ENCODE measurements around the gene EFEMP2. TPM values are rescaled to one million over a fixed set of nuclear protein-coding genes. Genes with fewer than 3 reads are reported as not detected.
"Not testable (repeated sequence)": the region's sequence is repeated elsewhere in the genome, so short reads cannot be mapped to it uniquely, and the experiment has no call there.

EFEMP2 gene
- total RNA-seq, 1 donor from 2014 or later: 35.0 TPM

DNA sequence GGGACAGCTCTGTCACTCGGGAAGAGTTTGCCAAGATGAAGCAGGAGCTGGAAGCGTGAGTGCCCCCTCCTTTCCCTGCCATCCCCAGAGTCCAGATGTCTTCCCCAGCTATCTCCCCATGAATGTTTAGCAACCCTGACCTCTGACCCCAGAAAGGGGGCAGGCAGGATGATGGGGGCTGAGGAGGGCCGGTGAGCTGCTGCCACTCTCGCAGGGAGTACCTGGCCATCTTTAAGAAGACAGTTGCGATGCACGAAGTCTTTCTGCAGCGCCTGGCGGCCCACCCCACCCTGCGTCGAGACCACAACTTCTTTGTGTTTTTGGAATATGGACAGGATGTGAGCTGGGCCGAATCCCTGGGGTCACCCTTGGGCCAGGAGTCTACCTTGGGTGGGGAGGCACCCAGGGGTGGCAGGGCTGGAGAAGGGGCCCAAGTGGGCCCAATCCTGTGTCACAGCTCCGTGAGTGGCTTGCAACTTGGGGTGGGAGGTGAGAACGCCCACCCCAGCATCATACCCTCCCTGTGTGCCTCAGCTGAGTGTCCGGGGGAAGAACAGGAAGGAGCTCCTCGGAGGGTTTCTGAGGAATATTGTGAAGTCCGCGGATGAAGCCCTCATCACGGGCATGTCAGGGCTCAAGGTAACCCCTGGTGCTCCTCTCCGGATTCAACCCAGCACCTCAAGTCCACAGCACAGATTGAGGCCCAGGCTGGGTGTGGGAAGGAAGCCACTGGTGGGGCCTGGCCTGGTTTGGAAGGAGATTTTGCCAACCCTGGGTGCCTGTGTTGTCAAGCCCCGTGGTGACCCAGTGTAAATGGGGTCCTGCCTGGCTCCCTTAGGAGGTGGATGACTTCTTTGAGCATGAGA, 22.1 kb downstream of the EFEMP2 start:
- H3K9ac ChIP-seq (ENCODE audit: low read depth in 1 of 3, low read length in 3 of 3): no peak overlapping the region
- peaks cover 39 to 47% (median 43%) of the 10 kb centered on the region in 3 donors for H3K36me3 ChIP-seq (ENCODE audit: control insufficient read depth in 3 of 3, insufficient read depth in 3 of 3, low read length in 3 of 3)
- no peak overlapping the region for H3K27ac ChIP-seq (ENCODE audit: low read depth, low read length)
- H3K4me1 ChIP-seq (ENCODE audit: control insufficient read depth in 3 of 3, insufficient read depth in 3 of 3, low read length in 3 of 3): peaks cover 1 to 9% (median 6%) of the 10 kb centered on the region in 3 donors
- H3K27me3 ChIP-seq (ENCODE audit: control insufficient read depth in 3 of 3, insufficient read depth in 3 of 3, low read length in 3 of 3): no peaks in the 10 kb centered on the region
- no peak overlapping the region for H3K4me3 ChIP-seq (ENCODE audit: low read length in 3 of 3)
- peaks cover 0 to 5% (median 0%) of the 10 kb centered on the region in 3 donors for H3K9me3 ChIP-seq (ENCODE audit: control insufficient read depth in 3 of 3, low read length in 3 of 3)

DNA sequence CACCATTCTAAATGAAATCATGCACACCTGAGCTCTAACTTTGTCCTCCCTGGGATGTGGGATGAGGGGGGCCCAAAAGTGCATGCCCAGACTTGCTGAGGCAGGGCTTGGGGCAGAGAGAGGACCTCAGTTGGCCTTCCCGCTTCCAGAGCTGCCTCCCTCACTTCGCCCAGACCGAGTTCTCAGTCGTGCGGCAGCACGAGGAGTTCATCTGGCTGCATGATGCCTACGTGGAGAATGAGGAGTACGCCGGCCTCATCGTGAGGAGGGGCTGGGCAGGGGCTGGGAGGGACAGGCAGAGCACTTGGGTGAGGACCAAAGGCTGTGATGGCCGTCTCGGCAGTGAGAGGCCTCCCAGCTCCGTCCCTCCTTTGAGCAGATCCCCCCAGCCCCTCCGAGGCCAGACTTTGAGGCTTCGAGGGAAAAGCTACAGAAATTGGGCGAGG, 22.8 kb downstream of the EFEMP2 start:
- H3K9ac ChIP-seq (ENCODE audit: low read depth in 1 of 3, low read length in 3 of 3): no peak overlapping the region
- H3K27me3 ChIP-seq (ENCODE audit: control insufficient read depth in 3 of 3, insufficient read depth in 3 of 3, low read length in 3 of 3): no peaks in the 10 kb centered on the region

DNA sequence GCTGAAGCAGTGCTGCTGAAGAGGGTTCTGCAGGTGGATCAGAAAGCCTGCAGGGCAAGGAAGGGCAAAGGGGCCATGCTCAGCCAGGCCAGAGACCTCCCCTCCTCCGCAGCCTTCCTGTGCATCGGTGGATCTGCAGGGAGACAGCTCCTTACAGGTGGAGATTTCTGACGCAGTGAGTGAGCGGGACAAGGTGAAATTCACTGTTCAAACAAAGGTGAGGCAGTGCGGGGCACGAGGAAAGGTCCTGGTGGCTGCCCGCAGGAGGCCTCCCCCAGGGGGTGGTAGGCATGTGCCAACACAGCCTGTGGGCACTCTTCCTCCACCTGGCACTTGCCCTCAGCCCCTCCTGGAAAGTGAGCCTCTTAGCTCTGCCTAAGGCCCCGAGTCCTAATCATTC, 23.2 kb downstream of the EFEMP2 start:
- H3K36me3 ChIP-seq (ENCODE audit: control insufficient read depth in 3 of 3, insufficient read depth in 3 of 3, low read length in 3 of 3): peaks cover 30 to 36% (median 32%) of the 10 kb centered on the region in 3 donors
- H3K4me3 ChIP-seq (ENCODE audit: low read length in 3 of 3): no peak overlapping the region
- H3K4me1 ChIP-seq (ENCODE audit: control insufficient read depth in 3 of 3, insufficient read depth in 3 of 3, low read length in 3 of 3): peaks cover 0 to 4% (median 3%) of the 10 kb centered on the region in 3 donors
- H3K9ac ChIP-seq (ENCODE audit: low read depth in 1 of 3, low read length in 3 of 3): no peak overlapping the region
- no peaks in the 10 kb centered on the region for H3K27me3 ChIP-seq (ENCODE audit: control insufficient read depth in 3 of 3, insufficient read depth in 3 of 3, low read length in 3 of 3)
- peaks cover 0 to 5% (median 0%) of the 10 kb centered on the region in 3 donors for H3K9me3 ChIP-seq (ENCODE audit: control insufficient read depth in 3 of 3, low read length in 3 of 3)
- no peak overlapping the region for H3K27ac ChIP-seq (ENCODE audit: low read depth, low read length)

More for the DNA sequence above, 22.8 kb downstream of the EFEMP2 start:
- H3K4me3 ChIP-seq (ENCODE audit: low read length in 3 of 3): no peak overlapping the region
- peaks cover 0 to 5% (median 0%) of the 10 kb centered on the region in 3 donors for H3K9me3 ChIP-seq (ENCODE audit: control insufficient read depth in 3 of 3, low read length in 3 of 3)
- H3K36me3 ChIP-seq (ENCODE audit: control insufficient read depth in 3 of 3, insufficient read depth in 3 of 3, low read length in 3 of 3): peaks cover 34 to 41% (median 37%) of the 10 kb centered on the region in 3 donors
- H3K4me1 ChIP-seq (ENCODE audit: control insufficient read depth in 3 of 3, insufficient read depth in 3 of 3, low read length in 3 of 3): peaks cover 0 to 5% (median 3%) of the 10 kb centered on the region in 3 donors
- no peak overlapping the region for H3K27ac ChIP-seq (ENCODE audit: low read depth, low read length)

DNA sequence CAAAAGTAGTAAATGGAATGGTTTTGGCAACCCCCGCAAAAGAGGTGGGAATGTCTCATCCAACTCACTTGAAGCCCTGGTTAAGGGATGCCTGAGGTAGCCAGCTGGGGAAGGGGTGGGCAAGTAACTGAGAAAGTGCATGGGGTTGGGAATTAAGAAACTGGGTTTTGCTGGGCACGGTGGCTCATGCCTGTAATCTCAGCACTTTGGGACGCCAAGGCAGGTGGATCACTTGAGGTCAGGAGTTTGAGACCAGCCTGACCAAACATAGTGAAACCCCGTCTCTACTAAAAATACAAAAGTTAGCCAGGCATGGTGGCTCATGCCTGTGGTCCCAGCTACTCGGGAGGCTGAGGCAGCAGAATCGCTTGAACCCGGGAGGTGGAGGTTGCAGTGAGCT, 23.9 kb downstream of the EFEMP2 start:
- H3K27ac ChIP-seq (ENCODE audit: low read depth, low read length); H3K9ac ChIP-seq (ENCODE audit: low read depth in 1 of 3, low read length in 3 of 3); H3K4me1 ChIP-seq (ENCODE audit: control insufficient read depth in 3 of 3, insufficient read depth in 3 of 3, low read length in 3 of 3); H3K4me3 ChIP-seq (ENCODE audit: low read length in 3 of 3); H3K27me3 ChIP-seq (ENCODE audit: control insufficient read depth in 3 of 3, insufficient read depth in 3 of 3, low read length in 3 of 3); H3K9me3 ChIP-seq (ENCODE audit: control insufficient read depth in 3 of 3, low read length in 3 of 3): not testable (repeated sequence)
- H3K36me3 ChIP-seq (ENCODE audit: control insufficient read depth in 3 of 3, insufficient read depth in 3 of 3, low read length in 3 of 3): peaks cover 23 to 30% (median 26%) of the 10 kb centered on the region in 3 donors

DNA sequence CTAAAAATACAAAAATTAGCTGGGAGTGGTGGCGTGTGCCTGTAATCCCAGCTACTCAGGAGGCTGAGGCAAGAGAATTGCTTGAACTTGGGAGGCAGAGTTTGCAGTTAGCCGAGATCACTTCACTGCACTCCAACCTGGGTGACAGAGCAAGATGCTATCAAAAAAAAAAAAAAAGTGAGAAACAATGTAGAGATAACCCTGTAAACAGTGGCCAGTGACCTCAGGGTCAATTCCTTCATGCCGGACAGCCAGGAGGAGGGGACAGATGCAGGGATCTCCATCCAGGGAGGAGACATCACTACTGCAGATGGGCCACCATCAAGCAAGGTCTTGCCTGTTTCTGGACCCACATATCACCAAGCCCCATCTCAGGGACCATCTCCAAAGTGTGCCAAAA, 24.9 kb downstream of the EFEMP2 start:
- Histone ChIP-seq H3K27me3 (ENCODE audit: control insufficient read depth in 3 of 3, insufficient read depth in 3 of 3, low read length in 3 of 3) (no peaks in the 10 kb centered on the region), H3K9ac (ENCODE audit: low read depth in 1 of 3, low read length in 3 of 3) (no peak overlapping the region), H3K9me3 (ENCODE audit: control insufficient read depth in 3 of 3, low read length in 3 of 3) (peaks cover 0 to 5% (median 0%) of the 10 kb centered on the region in 3 donors)

DNA sequence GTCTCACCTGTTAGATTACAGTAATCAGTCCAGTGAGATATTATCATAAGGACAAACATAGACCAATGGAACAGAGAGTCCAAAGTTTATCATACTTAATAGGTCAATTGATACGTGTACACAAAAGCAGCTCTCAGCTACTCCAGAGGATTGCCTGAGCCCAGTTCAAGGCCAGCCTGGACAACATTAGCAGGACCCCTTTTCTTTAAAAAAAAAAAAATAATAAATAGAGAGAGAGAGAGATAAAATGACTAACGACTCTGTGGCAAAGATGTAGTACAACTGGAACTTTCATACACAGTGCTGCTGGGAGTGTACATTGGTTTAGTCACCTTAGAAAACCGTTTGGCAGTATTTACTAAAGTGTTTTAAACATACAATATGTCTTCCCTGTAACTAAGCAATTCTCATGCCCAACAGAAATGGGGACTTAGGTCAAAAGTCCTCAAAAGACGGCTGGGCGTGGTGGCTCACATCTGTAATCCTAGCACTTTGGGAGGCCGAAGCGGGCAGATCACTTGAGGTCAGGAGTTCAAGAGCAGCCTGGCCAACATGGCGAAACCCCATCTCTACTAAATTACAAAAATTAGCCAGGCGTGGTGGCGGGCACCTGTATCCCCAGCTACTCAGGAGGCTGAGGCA, 28.2 kb downstream of the EFEMP2 start:
- Histone ChIP-seq H3K9me3 (ENCODE audit: control insufficient read depth in 3 of 3, low read length in 3 of 3) (no peaks in the 10 kb centered on the region), H3K27ac (ENCODE audit: low read depth, low read length) (no peak overlapping the region), H3K4me1 (ENCODE audit: control insufficient read depth in 3 of 3, insufficient read depth in 3 of 3, low read length in 3 of 3) (no peaks in the 10 kb centered on the region), H3K36me3 (ENCODE audit: control insufficient read depth in 3 of 3, insufficient read depth in 3 of 3, low read length in 3 of 3) (no peaks in the 10 kb centered on the region), H3K27me3 (ENCODE audit: control insufficient read depth in 3 of 3, insufficient read depth in 3 of 3, low read length in 3 of 3) (no peaks in the 10 kb centered on the region), H3K9ac (ENCODE audit: low read depth in 1 of 3, low read length in 3 of 3) (no peak overlapping the region), H3K4me3 (ENCODE audit: low read length in 3 of 3) (no peak overlapping the region)

More for the DNA sequence above, 24.9 kb downstream of the EFEMP2 start:
- Histone ChIP-seq H3K4me3 (ENCODE audit: low read length in 3 of 3) (no peak overlapping the region), H3K4me1 (ENCODE audit: control insufficient read depth in 3 of 3, insufficient read depth in 3 of 3, low read length in 3 of 3) (no peaks in the 10 kb centered on the region), H3K36me3 (ENCODE audit: control insufficient read depth in 3 of 3, insufficient read depth in 3 of 3, low read length in 3 of 3) (peaks cover 13 to 21% (median 18%) of the 10 kb centered on the region in 3 donors), H3K27ac (ENCODE audit: low read depth, low read length) (no peak overlapping the region)

DNA sequence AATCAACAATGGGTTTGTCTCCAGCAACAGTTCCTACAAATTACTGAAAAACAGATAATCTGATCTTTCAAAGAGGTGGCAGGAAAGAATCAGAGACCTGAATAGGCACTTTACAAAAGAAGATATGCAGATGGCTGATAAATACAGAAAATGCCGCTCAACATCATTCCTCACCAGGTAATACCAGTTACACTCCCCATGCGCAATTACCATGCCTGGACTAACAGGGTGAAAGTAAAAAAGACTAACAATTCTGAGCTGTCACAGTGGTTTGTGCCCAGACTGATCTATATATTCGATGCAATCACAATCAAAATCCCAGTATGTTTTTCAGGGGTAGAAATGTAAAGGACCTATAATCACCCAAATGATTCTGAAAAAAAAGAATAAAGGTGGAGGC, 28.8 kb downstream of the EFEMP2 start:
- Histone ChIP-seq H3K27me3 (ENCODE audit: control insufficient read depth in 3 of 3, insufficient read depth in 3 of 3, low read length in 3 of 3) (no peaks in the 10 kb centered on the region), H3K4me1 (ENCODE audit: control insufficient read depth in 3 of 3, insufficient read depth in 3 of 3, low read length in 3 of 3) (no peaks in the 10 kb centered on the region), H3K4me3 (ENCODE audit: low read length in 3 of 3) (no peak overlapping the region), H3K27ac (ENCODE audit: low read depth, low read length) (no peak overlapping the region), H3K9ac (ENCODE audit: low read depth in 1 of 3, low read length in 3 of 3) (no peak overlapping the region), H3K36me3 (ENCODE audit: control insufficient read depth in 3 of 3, insufficient read depth in 3 of 3, low read length in 3 of 3) (no peaks in the 10 kb centered on the region), H3K9me3 (ENCODE audit: control insufficient read depth in 3 of 3, low read length in 3 of 3) (no peaks in the 10 kb centered on the region)

DNA sequence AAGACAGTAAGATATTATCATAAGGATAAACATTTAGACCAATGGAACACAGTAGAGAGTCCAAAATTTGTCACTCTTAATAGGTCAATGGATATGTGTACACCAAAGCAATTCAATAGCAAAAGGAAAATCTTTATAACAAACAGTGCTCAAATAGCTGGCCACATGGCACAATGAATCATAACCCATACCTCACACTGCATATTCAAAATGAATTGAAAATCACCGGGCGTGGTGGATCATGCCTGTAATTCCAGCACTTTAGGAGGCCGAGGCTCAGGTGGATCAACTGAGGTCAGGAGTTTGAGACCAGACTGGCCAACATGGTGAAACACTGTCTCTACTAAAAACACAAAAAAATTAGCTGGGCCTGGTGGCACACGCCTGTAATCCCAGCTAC, 30.5 kb downstream of the EFEMP2 start:
- Histone ChIP-seq H3K27ac (ENCODE audit: low read depth, low read length) (no peak overlapping the region), H3K9ac (ENCODE audit: low read depth in 1 of 3, low read length in 3 of 3) (no peak overlapping the region), H3K4me3 (ENCODE audit: low read length in 3 of 3) (no peak overlapping the region), H3K4me1 (ENCODE audit: control insufficient read depth in 3 of 3, insufficient read depth in 3 of 3, low read length in 3 of 3) (no peaks in the 10 kb centered on the region), H3K27me3 (ENCODE audit: control insufficient read depth in 3 of 3, insufficient read depth in 3 of 3, low read length in 3 of 3) (no peaks in the 10 kb centered on the region), H3K36me3 (ENCODE audit: control insufficient read depth in 3 of 3, insufficient read depth in 3 of 3, low read length in 3 of 3) (no peaks in the 10 kb centered on the region), H3K9me3 (ENCODE audit: control insufficient read depth in 3 of 3, low read length in 3 of 3) (no peaks in the 10 kb centered on the region)

DNA sequence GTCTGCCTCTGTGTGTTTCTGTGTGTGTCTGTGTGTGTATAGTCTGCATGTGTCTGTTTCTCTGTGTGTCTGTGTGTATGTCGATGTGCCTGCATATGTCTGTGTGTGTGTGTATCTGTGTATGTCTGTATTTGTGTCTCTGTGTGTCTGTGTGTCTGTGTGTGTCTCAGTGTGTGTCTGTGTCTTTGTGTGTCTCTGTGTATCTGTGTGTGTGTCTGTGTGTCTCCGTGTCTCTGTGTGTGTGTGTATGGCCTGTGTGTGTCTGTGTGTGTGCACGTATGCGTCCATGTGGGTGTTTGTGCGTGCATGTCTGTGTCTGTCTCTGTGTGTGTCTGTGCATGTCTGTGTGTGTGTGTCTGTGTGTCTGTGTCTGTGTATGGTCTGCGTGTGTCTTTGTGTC, 38.4 kb downstream of the EFEMP2 start:
- peak overlapping the region in 1 of 3 donors; percentile 45 for H3K9ac ChIP-seq (ENCODE audit: low read depth in 1 of 3, low read length in 3 of 3)
- no peaks in the 10 kb centered on the region for H3K9me3 ChIP-seq (ENCODE audit: control insufficient read depth in 3 of 3, low read length in 3 of 3)
- no peaks in the 10 kb centered on the region for H3K36me3 ChIP-seq (ENCODE audit: control insufficient read depth in 3 of 3, insufficient read depth in 3 of 3, low read length in 3 of 3)
- H3K4me3 ChIP-seq (ENCODE audit: low read length in 3 of 3): peak overlapping the region; percentile 70 to 88 (median 81)
- H3K27ac ChIP-seq (ENCODE audit: low read depth, low read length): no peak overlapping the region
- H3K27me3 ChIP-seq (ENCODE audit: control insufficient read depth in 3 of 3, insufficient read depth in 3 of 3, low read length in 3 of 3): peaks cover 0 to 19% (median 10%) of the 10 kb centered on the region in 3 donors
- peaks cover 8 to 22% (median 16%) of the 10 kb centered on the region in 3 donors for H3K4me1 ChIP-seq (ENCODE audit: control insufficient read depth in 3 of 3, insufficient read depth in 3 of 3, low read length in 3 of 3)
